HG03025 (cell line): ENCODE data around the gene CEP192.
"Not testable (repeated sequence)": the region's sequence is repeated elsewhere in the genome, so short reads cannot be mapped to it uniquely, and the experiment has no call there.

Experiments
- ATAC-seq: cut with Tn5 transposase; IDR thresholded peaks from one replicate; pipeline ENCODE4 v1.9.1; 2021; ENCODE audit warnings: mild to moderate bottlenecking, moderate library complexity; ENCODE audit not compliant: unreplicated experiment, low FRiP score

CEP192 gene

GRCh38 chr18:13022644-13023043, 31.5 kb downstream of the CEP192 start:
- no peak for ATAC-seq

GRCh38 chr18:13025233-13025632, 34.1 kb downstream of the CEP192 start:
- no peak for ATAC-seq

DNA sequence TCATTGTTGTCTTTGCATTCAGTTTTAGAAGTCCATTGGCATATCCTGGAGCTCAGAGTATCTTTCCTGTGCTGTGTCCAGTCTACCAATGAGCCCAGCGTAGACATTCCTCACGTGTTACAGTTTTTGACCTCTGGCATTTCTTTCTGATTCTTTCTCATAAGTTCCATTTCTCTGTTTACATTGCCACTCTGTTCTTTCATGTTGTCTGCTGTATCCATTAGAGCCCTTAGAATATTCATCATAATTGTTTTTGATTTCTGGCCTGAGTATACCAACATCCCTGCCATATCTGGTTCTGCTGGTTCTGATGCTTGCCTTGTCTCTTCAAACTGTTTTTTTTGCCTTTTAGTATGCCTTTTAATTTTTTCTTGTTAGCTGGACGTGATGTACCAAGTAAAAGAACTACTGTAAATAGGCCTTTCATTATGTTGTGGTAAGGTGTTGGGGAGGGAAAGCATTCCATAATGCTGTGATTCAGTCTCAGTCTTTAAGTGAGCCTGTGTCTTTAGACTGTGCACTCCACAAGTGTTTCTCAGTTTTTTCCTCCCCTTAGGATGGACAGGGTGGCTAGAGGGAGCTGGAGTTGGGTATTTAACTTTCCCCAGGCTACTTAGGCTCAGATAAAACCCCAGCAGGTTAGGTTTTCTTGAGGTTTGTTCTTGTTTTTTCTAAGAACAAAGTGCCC, 35.6 kb downstream of the CEP192 start:
- no peak for ATAC-seq

GRCh38 chr18:13028869-13029268, 37.7 kb downstream of the CEP192 start:
- ATAC-seq = no peak

DNA sequence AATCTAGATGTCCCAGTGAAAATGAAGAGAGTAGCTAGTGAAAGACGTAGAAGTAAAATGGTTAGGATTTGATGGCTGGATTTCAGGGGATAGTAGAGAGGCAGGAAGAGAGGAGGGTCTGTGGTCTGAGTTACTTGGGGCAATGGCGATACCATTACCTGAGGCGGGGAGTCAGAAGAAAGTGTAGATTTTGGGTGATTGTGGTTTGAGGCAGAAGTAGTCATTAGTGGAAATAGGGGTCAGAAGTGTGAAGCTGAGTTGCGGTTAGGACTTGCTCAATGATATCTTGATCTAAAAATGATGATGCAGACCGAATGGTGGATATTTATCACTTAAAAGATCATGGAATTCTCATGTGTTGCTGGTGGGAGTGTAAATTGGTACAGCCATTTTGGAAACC, 41.0 kb downstream of the CEP192 start:
- no peak for ATAC-seq

DNA sequence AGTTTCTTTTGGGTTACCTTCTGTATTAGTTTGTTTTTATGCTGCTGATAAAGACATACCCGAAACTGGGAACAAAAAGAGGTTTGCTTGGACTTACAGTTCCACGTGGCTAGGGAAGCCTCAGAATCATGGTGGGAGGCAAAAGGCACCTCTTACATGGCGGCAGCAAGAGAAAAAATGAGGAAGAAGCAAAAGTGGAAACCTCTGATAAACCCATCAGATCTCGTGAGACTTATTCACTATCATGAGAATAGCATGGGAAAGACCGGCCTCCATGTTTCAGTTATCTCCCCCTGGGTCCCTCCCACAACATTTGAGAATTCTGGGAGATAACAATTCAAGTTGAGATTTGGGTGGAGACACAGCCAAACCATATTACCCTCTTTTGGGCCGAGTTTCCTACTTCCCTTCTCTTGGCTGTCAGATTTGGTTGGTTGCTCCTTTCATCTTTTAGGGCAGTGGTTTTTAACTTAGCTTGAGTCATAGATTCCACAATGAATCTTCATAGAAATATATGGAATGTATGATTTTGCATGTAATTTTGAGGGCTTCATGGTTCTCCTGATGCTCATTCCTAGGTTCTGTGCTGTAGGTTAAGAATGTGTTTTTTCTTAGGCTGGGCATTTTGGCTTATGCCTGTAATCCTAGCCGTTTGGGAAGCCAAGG, 44.2 kb downstream of the CEP192 start:
- ATAC-seq = no peak

DNA sequence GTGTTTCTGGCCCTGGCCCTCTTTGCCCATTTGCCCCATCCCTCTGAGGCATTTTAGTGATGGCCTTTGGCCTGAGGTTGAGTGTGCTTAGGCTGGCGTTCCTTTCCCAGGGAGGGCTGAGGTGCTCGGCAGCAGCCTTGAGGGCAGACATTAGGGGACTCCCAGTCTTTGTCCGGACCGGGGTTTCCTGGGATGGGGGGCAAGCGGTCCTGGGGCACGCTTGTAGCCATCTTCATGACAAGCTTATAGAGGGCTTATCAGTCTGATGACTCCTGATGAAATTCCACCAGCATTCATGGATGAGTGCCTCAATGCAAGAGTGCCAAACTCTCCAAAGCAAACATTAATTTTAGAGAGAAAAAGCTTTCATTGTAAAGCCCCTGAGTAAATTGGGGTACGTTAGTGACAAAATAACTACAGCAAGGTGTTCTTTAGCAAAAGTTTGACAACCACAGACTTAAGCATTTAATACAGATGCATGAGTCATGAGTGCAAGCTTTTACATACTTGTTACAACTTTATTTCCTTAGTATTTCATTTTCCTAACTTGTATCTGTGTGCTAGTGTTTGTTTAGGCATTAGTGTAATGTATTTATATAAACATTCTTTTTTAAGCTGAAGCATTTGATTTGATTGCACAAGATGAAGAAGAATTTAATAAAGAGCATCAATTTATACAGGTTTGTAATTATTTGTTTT, 45.6 kb downstream of the CEP192 start:
- no peak for ATAC-seq

DNA sequence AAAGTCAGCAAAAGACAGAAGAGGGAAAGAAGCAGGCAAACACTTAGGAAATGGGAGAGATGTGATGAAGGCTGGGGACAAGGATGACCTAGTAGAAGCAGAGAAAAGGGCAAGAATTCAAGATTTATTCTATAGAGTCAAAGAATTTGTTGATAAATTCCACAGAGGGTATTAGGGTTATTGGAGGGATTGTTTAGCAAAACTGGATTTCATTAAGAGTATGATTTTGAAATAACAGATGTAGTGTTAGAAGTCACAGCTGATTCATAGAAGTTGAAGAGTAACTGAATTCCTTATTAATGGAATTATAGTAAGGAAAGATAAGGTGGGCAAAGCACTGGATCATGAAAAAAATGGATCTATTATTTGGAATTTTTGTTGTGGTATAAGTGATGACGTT, 48.6 kb downstream of the CEP192 start:
- ATAC-seq = no peak

GRCh38 chr18:13043066-13043465, 51.9 kb downstream of the CEP192 start:
- no peak for ATAC-seq

- ATAC-seq = no peak
Measured at GRCh38 chr18:13048061-13048595, 57.0 kb downstream of the CEP192 start.

- no peak for ATAC-seq
Measured at GRCh38 chr18:13051159-13051558, 60.0 kb downstream of the CEP192 start.

DNA sequence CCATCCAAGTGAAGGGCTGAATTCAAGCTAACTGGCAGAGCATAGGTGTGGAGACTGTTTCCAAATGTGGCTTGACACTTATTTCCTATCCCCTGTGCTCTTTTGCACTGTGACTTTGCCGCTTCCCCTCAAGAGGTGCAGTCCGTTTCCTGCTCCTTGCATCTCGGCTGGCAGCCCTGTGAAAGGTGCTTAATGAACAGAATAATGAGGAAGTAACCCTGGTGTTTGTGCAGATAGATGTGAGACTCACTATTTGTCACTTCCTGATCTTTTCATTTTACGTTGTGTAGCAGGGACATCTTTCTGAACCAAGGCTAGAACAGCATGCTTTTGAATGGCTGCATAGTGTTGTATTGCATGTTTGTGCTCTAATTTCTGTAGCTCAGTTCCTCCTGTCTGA, 60.8 kb downstream of the CEP192 start:
- no peak for ATAC-seq

DNA sequence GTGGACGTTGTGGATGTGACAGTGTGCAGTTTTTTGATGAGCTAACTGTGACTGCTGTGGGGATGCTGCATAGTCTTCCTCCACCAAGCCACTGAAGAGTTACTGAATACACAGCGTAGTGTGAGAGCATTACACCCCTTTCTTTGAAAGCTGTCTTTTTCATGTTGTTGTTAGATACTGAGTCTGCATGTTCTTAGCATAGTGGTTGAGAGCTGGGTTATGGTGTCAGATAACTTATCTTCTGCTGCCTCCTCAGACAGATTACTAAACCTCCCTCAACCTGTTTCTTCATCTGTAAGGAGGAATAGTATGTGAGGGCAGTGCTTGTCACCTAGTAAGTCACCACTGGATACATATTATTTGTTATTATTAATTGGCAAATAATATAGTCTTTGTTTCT, 63.2 kb downstream of the CEP192 start:
- ATAC-seq = no peak

- ATAC-seq = no peak
Measured at GRCh38 chr18:13061630-13062189, 70.5 kb downstream of the CEP192 start.

DNA sequence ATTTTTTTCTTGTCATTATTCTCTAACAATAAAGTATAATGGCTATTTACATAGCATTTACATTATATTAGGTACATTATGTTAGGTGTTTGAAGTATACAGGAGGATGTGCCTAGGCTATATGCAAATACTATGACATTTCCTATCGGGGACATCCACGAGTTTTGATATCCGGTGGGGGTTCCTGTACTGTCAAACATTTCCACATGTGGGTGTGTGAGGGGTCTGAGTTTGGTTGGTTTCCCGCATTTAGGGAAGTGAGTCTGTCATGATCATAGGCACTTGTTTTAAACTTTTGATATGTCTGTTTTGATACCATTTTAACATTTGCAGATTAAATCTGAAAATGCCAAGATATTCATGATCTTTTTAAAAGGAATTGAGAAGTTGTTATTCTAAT, 76.0 kb downstream of the CEP192 start:
- ATAC-seq = no peak

- ATAC-seq = no peak
Measured at GRCh38 chr18:13067966-13068365, 76.8 kb downstream of the CEP192 start.

GRCh38 chr18:13070460-13070859, 79.3 kb downstream of the CEP192 start:
- ATAC-seq = no peak

DNA sequence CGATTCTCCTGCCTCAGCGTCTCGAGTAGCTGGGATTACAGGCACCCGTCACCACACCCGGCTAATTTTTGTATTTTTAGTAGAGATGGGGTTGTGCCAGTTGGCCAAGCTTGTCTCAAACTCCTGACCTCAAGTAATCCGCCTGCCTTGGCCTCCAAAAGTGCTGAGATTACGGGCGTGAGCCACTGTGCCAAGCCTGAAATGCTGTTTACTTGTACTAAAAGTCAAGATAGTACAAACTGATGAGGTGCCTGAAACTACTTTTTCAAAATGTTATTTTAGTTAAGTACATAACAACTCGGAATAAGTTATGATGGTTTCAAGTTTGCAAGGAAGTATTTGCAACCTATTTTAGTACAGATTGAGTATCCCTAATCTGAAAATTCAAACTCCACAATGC, 85.7 kb downstream of the CEP192 start:
- no peak for ATAC-seq

- ATAC-seq = no peak
Measured at GRCh38 chr18:13077473-13077872, 86.3 kb downstream of the CEP192 start.

GRCh38 chr18:13078065-13078464, 86.9 kb downstream of the CEP192 start:
- ATAC-seq = not testable (repeated sequence)

- ATAC-seq = no peak
Measured at GRCh38 chr18:13086906-13087305, 95.7 kb downstream of the CEP192 start.
